ACC112 (cell line): ENCODE measurements around the gene WIPF3.

ENCODE experiments used
- H2AFZ ChIP-seq: fragments of 200-600 bp; sonication (generic); one replicate; pipeline ENCODE4 v1.6.0; 2017; ENCODE audit warnings: antibody characterized with exemption, low read length; ENCODE audit not compliant: unreplicated experiment
- H3K27ac ChIP-seq: fragments of 200-600 bp; sonication (generic); 2 replicates; pipeline ENCODE4 v1.5.1; 2014; ENCODE audit warnings: low read depth, mild to moderate bottlenecking, antibody characterized with exemption, low read length, moderate library complexity
- H3K27me3 ChIP-seq: fragments of 200-600 bp; sonication (generic); 2 replicates; pipeline ENCODE4 v1.6.1; 2014; ENCODE audit warnings: mild to moderate bottlenecking, antibody characterized with exemption, low read length, moderate library complexity, mixed read lengths; ENCODE audit not compliant: insufficient read depth
- H3K36me3 ChIP-seq: fragments of 200-600 bp; sonication (generic); 2 replicates; pipeline ENCODE4 v1.6.1; 2016; ENCODE audit warnings: mild to moderate bottlenecking, antibody characterized with exemption, low read length, moderate library complexity, mixed read lengths; ENCODE audit not compliant: insufficient read depth
- H3K4me1 ChIP-seq: fragments of 200-600 bp; sonication (generic); one replicate; pipeline ENCODE4 v1.6.1; 2016; ENCODE audit warnings: low read length, mixed read lengths; ENCODE audit not compliant: insufficient read depth, unreplicated experiment, control insufficient read depth
- H3K4me3 ChIP-seq: fragments of 200-600 bp; sonication (generic); 2 replicates; pipeline ENCODE4 v1.5.1; 2014; ENCODE audit warnings: mild to moderate bottlenecking, low read depth, low read length
- H3K79me2 ChIP-seq: fragments of 200-600 bp; sonication (generic); one replicate; pipeline ENCODE4 v1.6.0; 2016; ENCODE audit warnings: low read length; ENCODE audit not compliant: control insufficient read depth, unreplicated experiment, insufficient read depth

Gene WIPF3

GRCh38 chr7:29794959-29795629 is 11.2 kb upstream of the WIPF3 start:
- H3K79me2 ChIP-seq: no peaks in the 10 kb centered on the region
- no peak overlapping the region for H2AFZ ChIP-seq
- peaks cover 39% of the 10 kb centered on the region for H3K27me3 ChIP-seq
- H3K4me3 ChIP-seq: no peak overlapping the region
- no peak overlapping the region for H3K27ac ChIP-seq
- no peaks in the 10 kb centered on the region for H3K36me3 ChIP-seq
- H3K4me1 ChIP-seq: no peaks in the 10 kb centered on the region

DNA sequence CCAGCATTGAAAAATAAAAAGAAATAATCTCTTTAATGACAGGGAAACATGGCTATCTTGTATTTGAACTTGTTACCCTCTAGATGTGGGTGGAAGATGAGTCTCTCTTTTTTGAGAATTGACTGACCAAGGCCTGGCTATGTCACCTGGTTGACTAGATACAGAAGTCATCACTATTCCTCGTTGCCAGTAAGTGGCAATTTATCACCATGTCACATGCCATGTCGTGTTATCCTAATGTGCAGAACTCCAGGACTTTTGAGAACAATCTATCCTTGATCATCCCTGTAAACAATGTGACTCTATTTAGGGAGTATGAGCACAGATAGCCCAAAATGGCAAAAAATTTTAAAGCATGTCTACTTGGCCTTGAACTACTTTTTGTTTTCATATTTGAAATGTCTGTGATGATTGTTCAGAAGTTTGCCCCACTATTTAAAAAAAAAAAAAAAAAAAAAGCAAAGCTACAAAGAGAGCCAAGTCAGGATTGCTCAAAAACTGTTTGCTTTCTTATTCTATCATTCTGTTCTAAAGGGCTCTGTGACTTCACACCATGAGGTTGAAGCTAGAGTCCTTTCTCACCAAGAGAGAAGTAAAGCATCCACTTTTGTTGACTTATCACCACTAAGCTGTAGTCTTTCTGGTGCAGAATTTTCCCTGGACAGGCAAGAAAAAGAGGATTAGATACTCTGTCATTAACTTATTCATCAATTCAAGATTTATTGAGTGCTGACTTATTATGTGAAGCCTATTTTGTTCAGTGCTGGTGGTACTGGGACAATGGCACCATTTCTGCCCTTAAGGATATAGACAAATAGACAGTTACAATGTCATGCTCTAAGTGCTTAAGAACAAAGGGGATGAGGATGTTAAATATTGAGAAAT is 10.4 kb upstream of the WIPF3 start:
- no peaks in the 10 kb centered on the region for H3K4me1 ChIP-seq

DNA sequence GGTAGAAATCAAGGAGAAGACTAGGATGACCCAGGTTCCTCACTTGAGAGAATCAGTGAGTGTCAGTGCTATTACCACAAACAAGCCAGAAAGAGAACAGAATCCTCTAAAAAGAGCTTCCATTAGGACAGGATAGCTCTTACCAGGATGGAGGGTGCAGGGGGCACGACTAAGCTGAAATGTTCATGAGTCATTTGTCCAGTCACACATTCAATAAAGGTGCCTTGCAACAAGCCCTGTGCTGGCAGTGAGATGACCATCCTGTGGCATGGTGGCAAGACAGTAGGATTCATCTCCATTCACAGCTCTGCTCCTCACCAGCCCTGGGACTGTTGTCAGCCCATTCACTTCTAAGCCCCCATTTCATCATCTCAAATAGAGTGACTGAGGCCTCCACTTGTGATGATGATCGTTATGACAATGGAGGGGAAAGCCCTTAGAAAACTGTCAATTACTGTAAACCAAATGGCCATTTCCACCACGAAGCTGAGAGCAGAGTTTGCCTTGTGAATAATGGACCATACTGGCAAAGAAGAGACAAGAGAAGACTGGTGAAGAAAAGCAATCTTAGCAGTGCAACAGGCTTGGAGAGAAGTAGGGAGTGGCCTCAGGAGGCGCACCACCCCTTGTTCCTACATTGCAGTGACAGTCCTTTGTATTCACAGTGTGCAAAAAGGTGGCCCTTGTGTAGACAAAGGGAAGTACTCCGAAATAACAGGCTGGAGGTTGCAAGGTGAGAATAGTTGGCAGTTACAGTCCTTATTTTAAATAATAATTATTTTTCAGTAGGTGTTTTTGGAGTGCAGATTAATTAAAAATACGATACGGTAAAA is 9.0 kb upstream of the WIPF3 start:
- no peak overlapping the region for H3K4me3 ChIP-seq
- no peak overlapping the region for H3K27ac ChIP-seq
- no peak overlapping the region for H2AFZ ChIP-seq
- H3K4me1 ChIP-seq: no peaks in the 10 kb centered on the region
- H3K79me2 ChIP-seq: no peaks in the 10 kb centered on the region
- no peaks in the 10 kb centered on the region for H3K36me3 ChIP-seq
- peaks cover 61% of the 10 kb centered on the region for H3K27me3 ChIP-seq

More for the DNA sequence above, 10.4 kb upstream of the WIPF3 start:
- Histone ChIP-seq H3K36me3 (no peaks in the 10 kb centered on the region), H3K79me2 (no peaks in the 10 kb centered on the region), H3K4me3 (no peak overlapping the region), H3K27me3 (peaks cover 47% of the 10 kb centered on the region), H2AFZ (no peak overlapping the region), H3K27ac (no peak overlapping the region)

DNA sequence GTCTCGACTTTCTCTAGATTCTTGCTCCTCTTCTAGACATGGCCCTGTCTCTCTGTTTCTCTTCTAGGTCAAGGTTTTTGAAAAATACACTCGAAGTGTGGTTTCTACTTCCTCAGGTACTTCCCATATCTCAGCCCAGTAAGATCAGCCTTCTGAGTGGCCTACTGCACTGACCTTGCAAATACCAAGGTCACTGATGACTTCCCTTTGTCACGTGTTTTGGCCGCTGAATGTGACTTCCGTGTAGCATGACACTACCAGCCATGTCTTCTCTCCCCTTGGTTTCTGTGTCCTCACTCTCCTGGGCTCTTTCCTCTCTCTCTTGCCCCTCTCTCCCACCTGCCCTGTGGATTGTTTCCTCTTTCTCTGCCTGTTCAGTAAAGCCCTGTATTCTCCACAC is 7.9 kb upstream of the WIPF3 start:
- H3K4me1 ChIP-seq: no peaks in the 10 kb centered on the region
- H3K79me2 ChIP-seq: no peaks in the 10 kb centered on the region
- H3K27me3 ChIP-seq: peaks cover 72% of the 10 kb centered on the region
- no peak overlapping the region for H2AFZ ChIP-seq
- H3K27ac ChIP-seq: no peak overlapping the region
- H3K36me3 ChIP-seq: no peaks in the 10 kb centered on the region
- no peak overlapping the region for H3K4me3 ChIP-seq

- H3K79me2 ChIP-seq: no peaks in the 10 kb centered on the region
- H2AFZ ChIP-seq: no peak overlapping the region
- H3K27me3 ChIP-seq: peaks cover 83% of the 10 kb centered on the region
- H3K27ac ChIP-seq: no peak overlapping the region
- H3K4me1 ChIP-seq: no peaks in the 10 kb centered on the region
- no peaks in the 10 kb centered on the region for H3K36me3 ChIP-seq
- no peak overlapping the region for H3K4me3 ChIP-seq
These were observed 4.4 kb upstream of the WIPF3 start for GRCh38 chr7:29801929-29802328.

- no peaks in the 10 kb centered on the region for H3K36me3 ChIP-seq
- no peak overlapping the region for H3K27ac ChIP-seq
- H3K4me1 ChIP-seq: no peaks in the 10 kb centered on the region
- H2AFZ ChIP-seq: no peak overlapping the region
- H3K4me3 ChIP-seq: no peak overlapping the region
- peaks cover 94% of the 10 kb centered on the region for H3K27me3 ChIP-seq
- no peaks in the 10 kb centered on the region for H3K79me2 ChIP-seq
These were observed 1.3 kb upstream of the WIPF3 start for GRCh38 chr7:29805031-29805430.

DNA sequence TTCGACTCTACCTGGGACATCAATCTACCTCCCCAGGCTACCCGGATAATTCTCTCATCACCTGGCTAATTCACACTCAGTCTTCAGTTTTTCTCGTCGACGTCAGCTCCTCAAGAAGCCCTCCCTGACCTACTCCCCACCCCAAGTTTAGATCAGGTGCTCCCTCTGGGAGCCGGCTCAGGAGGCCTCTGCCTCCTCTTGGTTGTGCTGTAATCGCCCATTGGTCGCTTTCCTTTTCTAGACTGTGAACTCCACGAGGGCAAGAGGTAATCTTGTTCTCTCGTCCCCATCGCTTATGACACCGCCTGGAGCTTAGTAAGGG is 461 bp upstream of the WIPF3 start:
- Histone ChIP-seq H3K27me3 (peaks cover 94% of the 10 kb centered on the region), H3K79me2 (no peaks in the 10 kb centered on the region), H3K4me3 (peak overlapping the region; percentile 70), H3K36me3 (no peaks in the 10 kb centered on the region), H2AFZ (peak overlapping the region; percentile 41), H3K27ac (no peak overlapping the region), H3K4me1 (no peaks in the 10 kb centered on the region)

GRCh38 chr7:29806995-29807841 is 910 bp downstream of the WIPF3 start:
- Histone ChIP-seq H3K4me1 (no peaks in the 10 kb centered on the region), H2AFZ (peak overlapping the region; percentile 86), H3K27ac (no peak overlapping the region), H3K36me3 (no peaks in the 10 kb centered on the region), H3K27me3 (peaks cover 92% of the 10 kb centered on the region), H3K4me3 (peak overlapping the region; percentile 70), H3K79me2 (no peaks in the 10 kb centered on the region)

DNA sequence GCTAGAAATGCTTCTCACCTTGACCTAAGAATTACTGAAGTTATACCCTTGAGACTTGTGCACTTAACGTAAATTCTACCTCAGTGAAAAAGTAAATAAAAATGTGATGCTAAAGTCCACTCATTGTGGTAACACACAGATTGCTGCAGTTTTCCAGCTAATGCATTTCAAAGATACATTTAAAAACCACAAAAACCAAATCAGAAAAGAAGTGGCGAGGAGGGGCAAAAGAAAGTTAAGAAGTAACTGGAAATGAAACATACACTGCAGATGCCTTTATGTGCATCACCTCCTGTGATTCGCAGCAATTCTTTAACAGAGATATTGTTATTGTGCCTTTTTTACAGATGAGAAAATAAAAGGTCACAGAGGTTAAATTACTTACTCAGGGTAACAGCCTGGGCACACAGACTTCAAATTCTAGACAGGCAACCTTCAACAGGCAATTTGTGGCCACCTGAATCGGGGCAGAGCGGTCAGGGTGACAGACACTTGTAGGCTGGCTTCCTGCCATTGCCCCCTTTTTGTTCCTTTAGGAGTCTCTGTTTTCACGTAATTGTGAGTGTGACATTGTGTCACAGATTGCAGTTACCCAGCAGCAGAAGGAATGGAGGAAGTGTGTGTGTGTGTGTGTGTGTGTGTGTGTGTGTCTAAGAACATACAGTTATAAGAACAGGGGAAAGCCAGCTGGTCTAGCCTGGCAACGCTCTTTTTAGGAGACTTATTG is 1.9 kb downstream of the WIPF3 start:
- no peak overlapping the region for H3K27ac ChIP-seq
- H2AFZ ChIP-seq: no peak overlapping the region
- H3K4me1 ChIP-seq: no peaks in the 10 kb centered on the region
- H3K27me3 ChIP-seq: peaks cover 92% of the 10 kb centered on the region
- H3K79me2 ChIP-seq: no peaks in the 10 kb centered on the region
- no peaks in the 10 kb centered on the region for H3K36me3 ChIP-seq
- no peak overlapping the region for H3K4me3 ChIP-seq
